HUES64 (cell line): ENCODE results near the gene ERVK3-1.

Source experiments
- H3K27ac ChIP-seq: 2 replicates; pipeline ENCODE4 v1.7.0; 2013; ENCODE audit warnings: low read depth, low read length, inconsistent platforms
- H3K27me3 ChIP-seq: 2 replicates; pipeline ENCODE4 v1.6.1; 2013; ENCODE audit warnings: mild to moderate bottlenecking, low read length; ENCODE audit not compliant: insufficient read depth
- H3K36me3 ChIP-seq: 2 replicates; pipeline ENCODE4 v1.6.1; 2013; ENCODE audit warnings: mild to moderate bottlenecking, low read length; ENCODE audit not compliant: insufficient read depth
- H3K4me1 ChIP-seq: 2 replicates; pipeline ENCODE4 v1.6.1; 2013; ENCODE audit warnings: mild to moderate bottlenecking, low read length, moderate library complexity; ENCODE audit not compliant: insufficient read depth
- H3K4me3 ChIP-seq: 2 replicates; pipeline ENCODE4 v1.5.1; 2013; ENCODE audit warnings: mild to moderate bottlenecking, low read length, moderate library complexity
- H3K9ac ChIP-seq: 2 replicates; pipeline ENCODE4 v1.6.1; 2013; ENCODE audit warnings: mild to moderate bottlenecking, low read depth, low read length
- H3K9me3 ChIP-seq: 2 replicates; pipeline ENCODE4 v1.6.1; 2013; ENCODE audit warnings: low read depth, low read length; ENCODE audit not compliant: insufficient read depth
- WGBS: fragments of 150-250, 120-280 bp; methylation state at CpG from one replicate; pipeline ENCODE4 v1.1.7; 2013; ENCODE audit warnings: missing lambda C conversion rate; 5-methylcytosine and 5-hydroxymethylcytosine counted together

ERVK3-1 gene

GRCh38 chr19:58277748-58278540 lies 27.2 kb upstream of the ERVK3-1 start:
- Histone ChIP-seq H3K9ac (peak overlapping the region; percentile 87), H3K27ac (peak overlapping the region; percentile 62), H3K9me3 (no peaks in the 10 kb centered on the region), H3K4me3 (peak overlapping the region; percentile 89), H3K27me3 (no peaks in the 10 kb centered on the region), H3K4me1 (0 out of 2 replicates have a peak, but pooled peaks cover 5% of the 10 kb centered on the region), H3K36me3 (peaks cover 30% of the 10 kb centered on the region)
- 45% methylated on average over 25 of the region's 25 CpGs for WGBS

- H3K36me3 ChIP-seq = peaks cover 30% of the 10 kb centered on the region
- under 1% methylated on average over 42 of the region's 42 CpGs for WGBS
- H3K9ac ChIP-seq = peak within 1 kb of the TSS; percentile 97
- no peaks in the 10 kb centered on the region for H3K27me3 ChIP-seq
- peak within 1 kb of the TSS; percentile 89 for H3K4me3 ChIP-seq
- H3K27ac ChIP-seq = peak within 1 kb of the TSS; percentile 92
- H3K9me3 ChIP-seq = no peaks in the 10 kb centered on the region
- H3K4me1 ChIP-seq = 0 out of 2 replicates have a peak, but pooled peaks cover 5% of the 10 kb centered on the region
Observed at GRCh38 chr19:58278541-58279041, 26.6 kb upstream of the ERVK3-1 start, which contains the start of gene ZNF8. Gene ZNF8 (plus strand): TSS chr19:58278955. CDS start chr19:58279082, 127 bp downstream.

- Histone ChIP-seq H3K9ac (peak overlapping the region; percentile 97), H3K27me3 (no peaks in the 10 kb centered on the region), H3K4me1 (0 out of 2 replicates have a peak, but pooled peaks cover 5% of the 10 kb centered on the region), H3K27ac (peak overlapping the region; percentile 92), H3K9me3 (no peaks in the 10 kb centered on the region), H3K36me3 (peaks cover 27% of the 10 kb centered on the region), H3K4me3 (peak overlapping the region; percentile 89)
- WGBS = 3% methylated on average over 60 of the region's 60 CpGs
Observed at GRCh38 chr19:58279042-58279924, 25.9 kb upstream of the ERVK3-1 start.

- Histone ChIP-seq H3K36me3 (peaks cover 26% of the 10 kb centered on the region), H3K27me3 (no peaks in the 10 kb centered on the region), H3K9ac (peak overlapping the region; percentile 97), H3K4me1 (0 out of 2 replicates have a peak, but pooled peaks cover 5% of the 10 kb centered on the region), H3K27ac (peak overlapping the region; percentile 92; the same call in 1 of the 2 replicates), H3K9me3 (no peaks in the 10 kb centered on the region), H3K4me3 (peak overlapping the region; percentile 89)
- WGBS = 71% methylated on average over 4 of the region's 4 CpGs
Observed at GRCh38 chr19:58279925-58280316, 25.3 kb upstream of the ERVK3-1 start.

GRCh38 chr19:58284199-58284598 lies 21.0 kb upstream of the ERVK3-1 start:
- H3K36me3 ChIP-seq = peaks cover 69% of the 10 kb centered on the region
- no peaks in the 10 kb centered on the region for H3K27me3 ChIP-seq
- H3K9ac ChIP-seq = no peak overlapping the region
- WGBS = 97% methylated on average over 6 of the region's 7 CpGs
- H3K9me3 ChIP-seq = no peaks in the 10 kb centered on the region
- H3K27ac ChIP-seq = no peak overlapping the region
- no peak overlapping the region for H3K4me3 ChIP-seq
- 0 out of 2 replicates have a peak, but pooled peaks cover 5% of the 10 kb centered on the region for H3K4me1 ChIP-seq

GRCh38 chr19:58291943-58292342 lies 13.2 kb upstream of the ERVK3-1 start:
- Histone ChIP-seq H3K36me3 (peaks cover 96% of the 10 kb centered on the region), H3K27me3 (no peaks in the 10 kb centered on the region), H3K27ac (no peak overlapping the region), H3K9me3 (peaks cover 6% of the 10 kb centered on the region; the same call in 1 of the 2 replicates), H3K9ac (no peak overlapping the region), H3K4me3 (no peak overlapping the region), H3K4me1 (no peaks in the 10 kb centered on the region)
- 98% methylated on average over 7 of the region's 7 CpGs for WGBS

- Histone ChIP-seq H3K9ac (no peak overlapping the region), H3K27me3 (no peaks in the 10 kb centered on the region), H3K9me3 (peaks cover 6% of the 10 kb centered on the region; the same call in 1 of the 2 replicates), H3K4me1 (no peaks in the 10 kb centered on the region), H3K36me3 (peaks cover 88% of the 10 kb centered on the region), H3K4me3 (no peak overlapping the region), H3K27ac (no peak overlapping the region)
- 96% methylated on average over 22 of the region's 22 CpGs for WGBS
Observed at GRCh38 chr19:58294743-58295374, 10.3 kb upstream of the ERVK3-1 start.

- no peaks in the 10 kb centered on the region for H3K27me3 ChIP-seq
- H3K9me3 ChIP-seq = peaks cover 6% of the 10 kb centered on the region; the same call in 1 of the 2 replicates
- H3K4me3 ChIP-seq = no peak overlapping the region
- peaks cover 89% of the 10 kb centered on the region for H3K36me3 ChIP-seq
- H3K9ac ChIP-seq = no peak overlapping the region
- WGBS = 94% methylated on average over 7 of the region's 7 CpGs
- H3K4me1 ChIP-seq = no peaks in the 10 kb centered on the region
- H3K27ac ChIP-seq = no peak overlapping the region
Observed at GRCh38 chr19:58296104-58296503, 9.1 kb upstream of the ERVK3-1 start.

GRCh38 chr19:58300620-58301019 lies 4.6 kb upstream of the ERVK3-1 start:
- Histone ChIP-seq H3K27ac (no peak overlapping the region), H3K4me3 (no peak overlapping the region), H3K27me3 (no peaks in the 10 kb centered on the region), H3K36me3 (peaks cover 49% of the 10 kb centered on the region), H3K4me1 (peaks cover 5% of the 10 kb centered on the region; the same call in 1 of the 2 replicates), H3K9ac (no peak overlapping the region), H3K9me3 (no peaks in the 10 kb centered on the region)
- WGBS = 93% methylated on average over 7 of the region's 7 CpGs

- Histone ChIP-seq H3K27me3 (no peaks in the 10 kb centered on the region), H3K36me3 (peaks cover 50% of the 10 kb centered on the region), H3K9me3 (no peaks in the 10 kb centered on the region), H3K4me1 (peaks cover 5% of the 10 kb centered on the region; the same call in 1 of the 2 replicates), H3K4me3 (peak overlapping the region; percentile 75), H3K9ac (no peak overlapping the region), H3K27ac (no peak overlapping the region)
- 84% methylated on average over 7 of the region's 7 CpGs for WGBS
Observed at GRCh38 chr19:58304255-58304654, 922 bp upstream of the ERVK3-1 start.
